GM12891 (cell line): ENCODE measurements around the gene ACP3. TPM values are rescaled to one million over a fixed set of nuclear protein-coding genes. Genes with fewer than 3 reads are reported as not detected.

Experiments
- DNase-seq: peaks from one replicate; pipeline ENCODE4 v3.0.0; 2011; ENCODE audit warnings: low spot score; ENCODE audit not compliant: insufficient read length
- FAIRE-seq: peaks from 2 replicates; lab custom pipeline; 2011; peaks lifted over from hg19 to GRCh38; lab: Jason Lieb, UNC
- PAX5 ChIP-seq: IDR thresholded peaks from 2 replicates; pipeline ENCODE4 v1.6.1; 2011; ENCODE audit warnings: low read length, moderate library complexity, mild to moderate bottlenecking; ENCODE audit not compliant: insufficient read depth, severe bottlenecking
- POLR2A ChIP-seq: IDR thresholded peaks from 2 replicates; pipeline ENCODE4 v1.6.1; 2011; ENCODE audit warnings: low read depth, low read length, control low read depth
- POLR2AphosphoS5 ChIP-seq: IDR thresholded peaks from 2 replicates; pipeline ENCODE4 v1.6.1; 2011; ENCODE audit warnings: low read depth, low read length, control low read depth
- POU2F2 ChIP-seq: IDR thresholded peaks from 2 replicates; pipeline ENCODE4 v1.6.1; 2011; ENCODE audit warnings: low read depth, mild to moderate bottlenecking, control low read depth, low read length, moderate library complexity
- SPI1 ChIP-seq: IDR thresholded peaks from 2 replicates; pipeline ENCODE4 v1.6.1; 2011; ENCODE audit warnings: low read depth, low read length, control low read depth
- TAF1 ChIP-seq: IDR thresholded peaks from 2 replicates; pipeline ENCODE4 v1.6.1; 2011; ENCODE audit warnings: low read depth, low read length, control low read depth
- polyA plus RNA-seq: library from polyadenylated mRNA; unstranded; fragments of >200 nt; gene quantifications from one replicate; pipeline ENCODE4 v1.2.1, GENCODE V29; 2012; ENCODE audit warnings: low read depth, missing spikeins, inconsistent platforms; ENCODE audit not compliant: missing spikeins

The ACP3 gene, protein sequence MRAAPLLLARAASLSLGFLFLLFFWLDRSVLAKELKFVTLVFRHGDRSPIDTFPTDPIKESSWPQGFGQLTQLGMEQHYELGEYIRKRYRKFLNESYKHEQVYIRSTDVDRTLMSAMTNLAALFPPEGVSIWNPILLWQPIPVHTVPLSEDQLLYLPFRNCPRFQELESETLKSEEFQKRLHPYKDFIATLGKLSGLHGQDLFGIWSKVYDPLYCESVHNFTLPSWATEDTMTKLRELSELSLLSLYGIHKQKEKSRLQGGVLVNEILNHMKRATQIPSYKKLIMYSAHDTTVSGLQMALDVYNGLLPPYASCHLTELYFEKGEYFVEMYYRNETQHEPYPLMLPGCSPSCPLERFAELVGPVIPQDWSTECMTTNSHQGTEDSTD
- 0.22 TPM for polyA plus RNA-seq

DNA sequence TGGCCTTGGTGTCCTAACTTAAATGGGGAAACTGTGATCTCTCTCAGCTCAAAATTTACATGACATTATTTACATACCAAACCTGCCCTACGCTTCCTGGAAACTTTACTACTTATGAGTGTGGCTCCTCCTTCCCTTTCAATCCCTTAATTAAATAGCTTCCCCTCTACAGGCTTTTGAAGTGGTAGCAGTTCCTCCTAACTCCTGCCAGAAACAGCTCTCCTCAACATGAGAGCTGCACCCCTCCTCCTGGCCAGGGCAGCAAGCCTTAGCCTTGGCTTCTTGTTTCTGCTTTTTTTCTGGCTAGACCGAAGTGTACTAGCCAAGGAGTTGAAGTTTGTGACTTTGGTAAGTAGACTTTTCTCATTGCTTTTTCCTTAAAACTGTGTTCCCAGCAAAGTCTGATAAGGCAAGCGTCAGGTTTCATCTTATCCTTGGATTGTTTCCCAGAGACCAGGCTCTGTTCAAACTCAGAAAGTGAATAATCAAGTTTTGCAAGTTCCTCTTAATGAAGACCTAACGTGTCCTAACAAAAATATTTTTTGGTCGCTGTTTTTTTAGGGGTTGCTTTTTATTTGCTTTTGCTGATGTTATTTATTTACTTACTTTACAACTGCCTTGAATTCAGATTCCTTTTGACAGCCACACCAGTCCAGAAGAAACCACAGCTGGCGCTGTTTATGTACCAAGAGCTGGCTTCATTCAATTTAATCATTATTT lies at the start of gene ACP3:
ACP3 (plus strand) TSS at position 179 of the 720 bp plus-strand sequence; CDS start at position 229, 50 bp downstream.
- no peak for DNase-seq
- FAIRE-seq = peak; percentile 50
- TF ChIP-seq SPI1 = peak; percentile 60
- no peak for TF ChIP-seq PAX5
- TF ChIP-seq POLR2A = no peak
- no peak for TF ChIP-seq TAF1

DNA sequence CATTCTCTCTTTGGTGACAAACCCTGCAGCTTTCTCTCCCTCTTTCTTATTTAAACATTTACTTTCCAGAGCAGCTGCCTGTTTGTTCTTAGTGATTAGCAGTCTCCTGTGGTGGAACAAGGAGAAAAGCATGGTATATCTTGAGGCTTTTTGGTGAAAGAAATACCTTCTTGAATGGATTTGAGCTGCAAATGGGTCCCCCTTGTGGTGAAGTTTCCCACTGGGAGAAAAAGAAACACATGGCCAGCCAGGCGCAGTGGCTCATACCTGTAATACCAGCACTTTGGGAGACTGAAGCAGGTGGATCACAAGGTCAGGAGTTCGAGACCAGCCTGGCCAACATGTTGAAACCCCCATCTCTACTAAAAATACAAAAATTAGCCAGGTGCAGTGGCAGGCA lies 48.3 kb upstream of the ACP3 start:
- TF ChIP-seq TAF1 (no peak), PAX5 (no peak), POU2F2 (no peak), POLR2AphosphoS5 (no peak), POLR2A (no peak), SPI1 (no peak)
- no peak for DNase-seq
- no peak for FAIRE-seq

DNA sequence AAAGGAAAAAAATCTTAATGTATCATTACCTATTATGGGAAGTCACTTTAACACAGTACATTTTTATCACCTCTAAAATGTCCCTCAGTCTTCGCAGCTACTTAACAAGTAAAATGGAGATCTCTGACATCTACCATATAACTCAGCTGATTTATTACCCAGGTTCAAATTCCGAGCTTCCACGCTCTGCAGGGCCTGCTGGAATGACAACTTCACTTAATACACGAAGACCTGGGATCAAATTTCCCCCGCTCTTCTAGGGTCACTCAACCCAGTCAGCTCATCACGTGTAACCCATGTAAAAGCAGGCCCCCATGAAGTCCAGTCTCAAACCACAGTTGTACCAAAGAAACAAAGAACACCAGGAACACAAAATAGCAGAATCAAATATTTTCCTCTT lies 44.2 kb upstream of the ACP3 start:
- no peak for FAIRE-seq
- no peak for DNase-seq
- TF ChIP-seq PAX5 (no peak), POLR2A (no peak), TAF1 (no peak), SPI1 (no peak), POLR2AphosphoS5 (no peak), POU2F2 (no peak)

DNA sequence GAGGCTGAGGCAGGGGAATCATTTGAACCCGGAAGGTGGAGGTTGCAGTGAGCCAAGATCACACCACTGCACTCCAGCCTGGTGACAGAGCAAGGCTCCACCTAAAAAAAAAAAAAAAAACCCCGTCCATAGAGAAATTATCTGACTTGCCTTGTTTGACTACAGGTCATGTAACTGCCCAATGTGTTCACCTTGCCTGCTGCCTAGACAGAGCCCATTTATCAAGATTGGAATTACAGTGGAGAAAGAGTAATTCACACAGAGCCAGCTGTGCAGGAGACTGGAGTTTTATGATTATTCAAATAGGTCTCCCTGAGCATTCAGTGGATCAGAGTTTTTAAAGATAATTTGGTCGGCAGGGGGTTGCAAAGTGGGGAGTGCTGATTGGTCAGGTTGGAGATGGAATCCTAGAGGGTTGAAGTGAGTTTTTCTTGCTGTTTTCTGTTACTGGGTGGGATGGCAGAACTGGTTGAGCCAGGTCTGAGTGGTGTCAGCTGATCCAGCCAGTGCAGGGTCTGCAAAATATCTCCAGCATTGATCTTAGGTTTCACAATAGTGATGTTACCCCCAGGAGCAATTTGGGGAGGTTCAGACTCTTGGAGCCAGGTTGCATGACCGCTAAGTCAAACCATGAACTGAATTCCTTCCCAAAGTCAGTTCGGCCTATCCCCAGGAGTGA lies 40.8 kb upstream of the ACP3 start:
- no peak for FAIRE-seq
- no peak for TF ChIP-seq PAX5
- TF ChIP-seq TAF1 = no peak
- DNase-seq = no peak

DNA sequence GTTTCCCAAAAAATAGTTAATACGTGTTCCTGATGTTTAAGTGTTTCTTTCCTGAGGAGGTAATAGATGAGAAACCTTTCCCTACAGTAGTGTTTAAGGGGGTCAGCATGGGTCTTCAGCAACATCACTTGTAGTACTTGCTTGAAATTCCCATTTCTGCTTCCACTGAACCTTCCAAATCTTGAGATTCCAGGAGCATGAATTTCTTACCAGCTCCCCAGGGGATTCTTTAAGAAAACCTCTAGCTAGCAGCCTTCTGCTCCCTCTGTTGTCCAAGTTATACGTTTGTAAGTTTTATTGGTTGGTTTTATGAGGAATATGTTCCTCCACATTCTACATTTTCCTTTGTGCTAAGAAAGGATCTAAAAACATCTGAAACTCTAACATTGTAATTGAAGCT lies 38.2 kb upstream of the ACP3 start:
- TF ChIP-seq PAX5 (no peak), POU2F2 (no peak), TAF1 (no peak), POLR2AphosphoS5 (no peak), SPI1 (no peak), POLR2A (no peak)
- DNase-seq = no peak
- FAIRE-seq = no peak

DNA sequence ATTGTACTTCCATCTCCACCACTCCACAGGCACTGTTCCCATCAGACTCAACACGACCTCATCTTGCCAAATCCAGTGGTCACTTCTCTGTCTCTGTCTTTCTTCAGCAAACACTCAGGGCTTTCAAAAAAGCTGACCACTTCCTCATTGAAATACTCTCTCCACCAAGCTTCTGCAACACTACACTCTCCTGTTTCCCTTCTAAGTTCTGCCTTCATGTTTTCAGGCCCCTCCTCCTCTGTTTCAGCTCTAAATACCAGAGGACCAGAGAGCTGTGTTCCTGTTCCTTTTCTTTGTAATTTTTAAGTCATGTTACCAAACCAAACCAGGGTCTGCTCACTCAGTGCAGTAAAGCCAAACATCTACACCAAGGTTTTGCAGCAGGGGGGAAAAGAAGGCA lies 33.8 kb upstream of the ACP3 start:
- DNase-seq = peak; percentile 15

DNA sequence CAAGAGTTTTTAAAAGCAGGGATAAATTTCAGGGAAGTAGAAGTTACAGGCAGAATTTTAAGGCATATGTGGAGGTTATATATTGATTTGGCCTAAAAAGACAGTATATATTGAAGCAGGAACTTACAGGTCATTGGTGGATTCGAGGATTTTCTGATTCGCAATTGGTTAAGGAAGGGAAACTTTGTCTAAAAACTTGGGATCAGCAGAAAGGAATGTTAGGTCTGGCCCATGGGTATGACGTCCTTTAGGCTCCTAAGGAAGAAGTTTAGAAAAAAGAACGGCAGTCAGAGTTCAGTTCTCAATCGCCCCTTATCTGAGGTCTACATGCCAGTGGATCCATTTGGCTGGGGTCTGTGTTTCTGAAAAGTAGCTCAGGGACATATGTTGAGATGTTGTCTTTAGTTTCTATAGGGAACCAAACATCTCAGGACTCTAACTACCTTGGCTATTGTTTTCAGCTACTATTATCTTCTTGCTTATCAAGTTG lies 33.2 kb upstream of the ACP3 start:
- DNase-seq (no peak), FAIRE-seq (no peak)
- TF ChIP-seq POLR2AphosphoS5 = no peak

More for the DNA sequence above, 33.8 kb upstream of the ACP3 start:
- TF ChIP-seq TAF1 (no peak), POLR2AphosphoS5 (no peak), POU2F2 (no peak), PAX5 (no peak), POLR2A (no peak), SPI1 (peak; percentile 66)
- FAIRE-seq = no peak

DNA sequence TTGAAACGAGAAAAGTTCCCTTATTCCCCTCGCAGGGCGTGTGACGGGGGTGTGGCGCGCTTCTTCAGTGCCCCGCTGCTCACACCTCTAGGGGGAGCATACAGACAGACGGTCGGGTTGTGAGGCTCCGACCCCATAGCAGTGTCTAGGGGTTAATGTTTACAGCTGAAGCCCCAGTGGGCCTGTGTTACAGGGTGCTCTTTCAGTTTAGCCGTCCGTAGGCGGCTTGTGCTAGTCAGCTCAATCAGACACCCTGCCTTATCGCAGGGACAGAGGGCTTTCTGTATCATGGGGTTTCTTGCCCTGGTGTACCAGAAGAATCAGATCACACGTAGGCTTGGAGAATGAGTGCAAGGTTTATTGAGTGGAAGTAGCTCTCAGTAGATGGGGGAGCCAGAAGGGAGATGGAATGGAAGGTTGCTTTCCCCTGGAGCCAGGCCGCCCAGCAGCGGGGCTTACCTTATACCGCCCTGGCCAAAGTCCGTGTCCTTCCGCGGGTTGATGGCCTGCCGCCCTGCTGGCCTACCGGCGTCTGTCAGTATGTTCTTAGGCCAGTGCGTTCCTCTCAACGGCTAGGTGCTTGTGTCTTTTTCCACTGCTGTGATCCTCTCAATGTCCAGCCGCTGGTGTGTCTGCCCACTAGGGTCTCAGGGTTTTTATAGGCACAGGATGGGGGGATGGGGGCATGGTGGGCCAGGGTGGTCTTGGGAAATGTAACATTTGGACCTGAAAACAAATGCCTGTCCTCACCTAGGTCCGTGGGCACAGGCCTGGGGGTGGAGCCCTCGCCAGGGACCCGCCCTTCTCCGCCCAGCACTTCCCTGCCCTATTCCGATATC lies 32.2 kb upstream of the ACP3 start:
- no peak for FAIRE-seq
- DNase-seq = no peak
- TF ChIP-seq SPI1 (no peak), POU2F2 (no peak), PAX5 (no peak), POLR2A (no peak), TAF1 (no peak), POLR2AphosphoS5 (no peak)

DNA sequence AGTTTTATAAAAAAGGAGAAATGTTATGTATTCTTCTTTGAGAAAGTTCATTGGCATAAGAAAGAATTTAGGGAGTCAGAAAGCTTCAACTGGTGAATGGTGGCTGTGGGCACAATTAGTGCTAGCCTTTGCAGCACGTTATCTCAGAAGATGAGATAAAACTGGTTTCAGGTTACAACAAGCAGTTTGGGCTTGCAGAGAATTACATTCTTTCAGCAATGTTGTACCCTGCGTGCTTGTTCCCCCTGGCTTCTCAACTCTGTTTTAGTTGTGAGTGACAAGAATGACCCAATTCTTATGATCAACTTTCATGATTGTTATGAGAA lies 31.6 kb upstream of the ACP3 start:
- no peak for TF ChIP-seq POU2F2
- TF ChIP-seq PAX5 = no peak
- FAIRE-seq = no peak

More for the DNA sequence above, 31.6 kb upstream of the ACP3 start:
- DNase-seq = no peak
